Astrocyte (in vitro differentiated cells and primary cell): ENCODE results near the gene INSYN1.

ENCODE experiments used
- CTCF ChIP-seq: IDR thresholded peaks from 2 replicates; pipeline ENCODE4 v1.5.1; 2011; ENCODE audit warnings: low read depth, mild to moderate bottlenecking, inconsistent platforms, low read length, moderate library complexity; ENCODE audit not compliant: insufficient read depth
- EZH2 ChIP-seq: IDR thresholded peaks from 2 replicates; pipeline ENCODE4 v1.6.1; 2012; ENCODE audit warnings: mild to moderate bottlenecking, low read length, inconsistent platforms; ENCODE audit not compliant: insufficient read depth

DNA sequence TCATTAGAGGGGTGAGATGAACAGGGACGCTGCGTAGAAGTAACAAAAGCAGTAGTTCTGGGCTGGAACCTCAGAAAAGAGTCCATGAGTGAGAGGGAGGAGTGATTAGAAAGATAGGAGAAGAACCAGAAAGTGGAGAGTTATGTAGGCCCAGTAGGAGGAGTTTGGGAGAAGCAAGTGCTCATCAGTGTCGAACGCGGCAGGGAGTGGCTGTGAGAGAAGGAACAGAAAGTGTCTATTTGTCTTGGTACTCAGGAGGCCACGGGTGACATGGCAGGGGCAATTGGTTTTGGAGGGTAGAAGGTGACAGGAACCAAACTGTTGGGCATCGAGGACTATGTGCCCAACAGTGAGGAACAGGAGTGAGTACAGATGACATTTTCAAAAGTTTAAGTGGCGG is 1.3 kb upstream of the INSYN1 start:
- no peak for TF ChIP-seq EZH2
- TF ChIP-seq CTCF, result no peak
